H9 (cell line): ENCODE results near the gene ZNF582. TPM values are rescaled to one million over a fixed set of nuclear protein-coding genes. Genes with fewer than 3 reads are reported as not detected.

ENCODE experiments used
- DNase-seq: peaks from one replicate; pipeline ENCODE4 v3.0.0-alpha.2; 2017
- H2AFZ ChIP-seq: one replicate; pipeline ENCODE4 v1.6.1; 2013; ENCODE audit warnings: mild to moderate bottlenecking, low read length, control low read depth, moderate library complexity
- H2AK5ac ChIP-seq: 2 replicates; pipeline ENCODE4 v1.6.1; 2013; ENCODE audit warnings: low read length, control low read depth, mixed read lengths; ENCODE audit not compliant: insufficient read length
- H2BK120ac ChIP-seq: one replicate; pipeline ENCODE4 v1.6.1; 2013; ENCODE audit warnings: low read depth, mild to moderate bottlenecking, low read length, control low read depth, inconsistent platforms; ENCODE audit not compliant: poor library complexity, severe bottlenecking
- H2BK12ac ChIP-seq: 2 replicates; pipeline ENCODE4 v1.6.1; 2013; ENCODE audit warnings: low read length, control low read depth, mixed read lengths, low read depth; ENCODE audit not compliant: insufficient read length
- H2BK15ac ChIP-seq: 2 replicates; pipeline ENCODE4 v1.6.1; 2013; ENCODE audit warnings: low read depth, low read length, control low read depth
- H2BK20ac ChIP-seq: one replicate; pipeline ENCODE4 v1.6.1; 2013; ENCODE audit warnings: low read depth, mild to moderate bottlenecking, low read length, control low read depth, inconsistent platforms; ENCODE audit not compliant: poor library complexity, severe bottlenecking
- H2BK5ac ChIP-seq: 2 replicates; pipeline ENCODE4 v1.6.1; 2013; ENCODE audit warnings: low read length, control low read depth, mixed read lengths; ENCODE audit not compliant: insufficient read length
- H3K14ac ChIP-seq: 2 replicates; pipeline ENCODE4 v1.6.1; 2013; ENCODE audit warnings: low read length, control low read depth; ENCODE audit not compliant: insufficient read depth
- H3K18ac ChIP-seq: 2 replicates; pipeline ENCODE4 v1.6.1; 2013; ENCODE audit warnings: low read depth, mild to moderate bottlenecking, mixed read lengths, low read length, control low read depth; ENCODE audit not compliant: insufficient read length
- H3K23ac ChIP-seq: 2 replicates; pipeline ENCODE4 v1.6.1; 2013; ENCODE audit warnings: low read length, control low read depth, mixed read lengths, low read depth; ENCODE audit not compliant: insufficient read length
- H3K23me2 ChIP-seq: 2 replicates; pipeline ENCODE4 v1.6.1; 2013; ENCODE audit warnings: low read depth, mild to moderate bottlenecking, mixed read lengths, low read length, control low read depth; ENCODE audit not compliant: insufficient read length, poor library complexity, severe bottlenecking
- H3K27ac ChIP-seq: 2 replicates; pipeline ENCODE4 v1.5.1; 2013; ENCODE audit warnings: low read length, control low read depth, mixed read lengths, low read depth; ENCODE audit not compliant: insufficient read length
- H3K27me3 ChIP-seq: 2 replicates; pipeline ENCODE4 v1.6.1; 2013; ENCODE audit warnings: low read length, control low read depth, inconsistent platforms; ENCODE audit not compliant: insufficient read depth
- H3K4ac ChIP-seq: 2 replicates; pipeline ENCODE4 v1.6.1; 2013; ENCODE audit warnings: low read depth, mild to moderate bottlenecking, control low read depth, inconsistent platforms, low read length, moderate library complexity
- H3K4me1 ChIP-seq: 2 replicates; pipeline ENCODE4 v1.6.1; 2013; ENCODE audit warnings: low read length, control low read depth, inconsistent platforms; ENCODE audit not compliant: insufficient read depth
- H3K4me2 ChIP-seq: 2 replicates; pipeline ENCODE4 v1.6.1; 2013; ENCODE audit warnings: low read length, control low read depth, mixed read lengths; ENCODE audit not compliant: insufficient read length, insufficient read depth
- H3K56ac ChIP-seq: 2 replicates; pipeline ENCODE4 v1.6.1; 2013; ENCODE audit warnings: low read depth, mild to moderate bottlenecking, mixed read lengths, low read length, control low read depth; ENCODE audit not compliant: insufficient read length
- H3K79me1 ChIP-seq: 2 replicates; pipeline ENCODE4 v1.6.1; 2013; ENCODE audit warnings: low read depth, mild to moderate bottlenecking, moderate library complexity, low read length, control low read depth, inconsistent platforms; ENCODE audit not compliant: insufficient read depth, poor library complexity, severe bottlenecking
- H3K79me2 ChIP-seq: 2 replicates; pipeline ENCODE4 v1.6.1; 2013; ENCODE audit warnings: low read length, control low read depth, inconsistent platforms; ENCODE audit not compliant: insufficient read depth
- H3K9ac ChIP-seq: 2 replicates; pipeline ENCODE4 v1.6.1; 2013; ENCODE audit warnings: low read length, control low read depth, mixed read lengths; ENCODE audit not compliant: insufficient read length; ENCODE audit errors: extremely low read depth
- H3K9me3 ChIP-seq: one replicate; pipeline ENCODE4 v1.6.1; 2013; ENCODE audit warnings: low read depth, low read length, inconsistent platforms; ENCODE audit not compliant: control insufficient read depth
- H3T11ph ChIP-seq: one replicate; pipeline ENCODE4 v1.6.1; 2013; ENCODE audit warnings: mild to moderate bottlenecking, low read length, control low read depth, inconsistent platforms
- H4K20me1 ChIP-seq: one replicate; pipeline ENCODE4 v1.6.1; 2013; ENCODE audit not compliant: control insufficient read depth, insufficient read length, insufficient read depth
- H4K5ac ChIP-seq: 2 replicates; pipeline ENCODE4 v1.6.1; 2013; ENCODE audit warnings: low read depth, mild to moderate bottlenecking, mixed read lengths, low read length, control low read depth; ENCODE audit not compliant: insufficient read length
- H4K8ac ChIP-seq: replicated peaks from 2 replicates; pipeline ENCODE4 v1.6.1; 2013; ENCODE audit warnings: low read length, control low read depth, mixed read lengths, low read depth; ENCODE audit not compliant: insufficient read length
- H4K91ac ChIP-seq: 2 replicates; pipeline ENCODE4 v1.6.1; 2013; ENCODE audit warnings: low read depth, mild to moderate bottlenecking, moderate library complexity, mixed read lengths, low read length, control low read depth; ENCODE audit not compliant: insufficient read length
- H3K27ac Mint-ChIP-seq, 3 experiments: 2 replicates in 2 of 3; 3 replicates in 1 of 3; pipeline ENCODE4 v1.8.0; 2020 to 2021; ENCODE audit warnings: mixed read lengths in 3 of 3, mild to moderate bottlenecking in 1 of 3, moderate library complexity in 1 of 3
- H3K27me3 Mint-ChIP-seq: 2 replicates; pipeline ENCODE4 v1.8.0; 2021; ENCODE audit warnings: low read depth, mild to moderate bottlenecking, moderate library complexity, mixed read lengths
- H3K36me3 Mint-ChIP-seq, 3 experiments: 2 replicates in 2 of 3; 3 replicates in 1 of 3; pipeline ENCODE4 v1.8.0; 2020 to 2021; ENCODE audit warnings: low read depth in 3 of 3, mixed read lengths in 3 of 3; ENCODE audit not compliant: insufficient read depth in 1 of 3
- H3K4me1 Mint-ChIP-seq, 2 experiments: 2 replicates each; pipeline ENCODE4 v1.8.0; 2020; ENCODE audit warnings: mixed read lengths in 2 of 2
- H3K4me3 Mint-ChIP-seq, 2 experiments: 2 replicates in 1 of 2; 3 replicates in 1 of 2; pipeline ENCODE4 v1.8.0; 2020 to 2021; ENCODE audit warnings: mild to moderate bottlenecking in 2 of 2, mixed read lengths in 2 of 2, moderate library complexity in 1 of 2
- H3K9me3 Mint-ChIP-seq, 2 experiments: 2 replicates in 1 of 2; 3 replicates in 1 of 2; pipeline ENCODE4 v1.8.0; 2020; ENCODE audit warnings: mild to moderate bottlenecking in 2 of 2, mixed read lengths in 2 of 2, moderate library complexity in 1 of 2
- CTCF ChIP-seq: fragments of 200-600 bp; sonication (generic); conservative IDR thresholded peaks from 3 replicates; pipeline ENCODE4 v1.8.0; 2021; ENCODE audit warnings: antibody characterized with exemption, mild to moderate bottlenecking
- WGBS: extraction: QIAGEN DNeasy Blood & Tissue Kit; methylation state at CpG from one replicate; pipeline ENCODE4 v1.1.7; 2013; ENCODE audit warnings: missing lambda C conversion rate, low lambda C conversion rate, mixed read lengths; ENCODE audit not compliant: insufficient read length; ENCODE audit errors: extremely low coverage; 5-methylcytosine and 5-hydroxymethylcytosine counted together
- total RNA-seq: library from RNA; stranded (reverse); gene quantifications from 2 replicates; pipeline ENCODE4 v1.2.1, GENCODE V29; 2021

The ZNF582 gene
- total RNA-seq, 1 experiment from 2014 or later: 4.4 TPM

DNA sequence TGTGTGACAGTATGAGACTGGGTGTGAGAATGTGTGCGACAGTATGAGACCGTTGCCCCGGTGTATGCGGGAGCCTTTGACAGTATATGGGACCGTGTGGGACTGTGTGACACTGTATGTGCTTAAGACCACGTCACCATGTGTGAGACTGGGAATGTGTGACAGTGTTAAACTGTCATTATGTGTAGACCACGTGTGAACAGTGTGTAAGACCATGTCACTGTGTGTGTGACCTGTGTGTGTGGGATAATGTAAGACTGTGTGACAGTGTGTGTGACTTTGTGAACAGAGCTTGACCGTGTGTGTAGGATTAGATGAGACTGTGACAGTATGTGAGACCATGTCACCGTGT is 11.3 kb upstream of the ZNF582 start:
- H4K5ac ChIP-seq: no peak overlapping the region
- H4K91ac ChIP-seq: no peak overlapping the region
- H3K18ac ChIP-seq: no peak overlapping the region
- H3K4me1 Mint-ChIP-seq: peaks cover 11 to 14% of the 10 kb centered on the region in 2 experiments
- TF ChIP-seq CTCF: no peak
- H4K8ac ChIP-seq: no peak overlapping the region
- no peak overlapping the region for H2AFZ ChIP-seq
- no peak overlapping the region for H2BK120ac ChIP-seq
- H3K4me1 ChIP-seq: peaks cover 6% of the 10 kb centered on the region; the same call in 1 of the 2 replicates
- H3K36me3 Mint-ChIP-seq: peaks cover 49 to 58% (median 58%) of the 10 kb centered on the region in 3 experiments
- peaks cover 5% of the 10 kb centered on the region for H3K9me3 ChIP-seq
- H2BK5ac ChIP-seq: no peak overlapping the region
- no peaks in the 10 kb centered on the region for H4K20me1 ChIP-seq
- no peak for DNase-seq
- H3K9me3 Mint-ChIP-seq: peaks cover 52 to 74% of the 10 kb centered on the region in 2 experiments
- no peak overlapping the region for H3K27ac ChIP-seq
- peak overlapping the region; percentile 81 for H3K4me2 ChIP-seq
- no peaks in the 10 kb centered on the region; the same call in 1 of the 2 replicates for H3K79me2 ChIP-seq
- peaks cover 6% of the 10 kb centered on the region for H3K23me2 ChIP-seq
- H2BK12ac ChIP-seq: no peak overlapping the region
- no peaks in the 10 kb centered on the region for H3K27me3 ChIP-seq
- H2AK5ac ChIP-seq: no peak overlapping the region
- no peak overlapping the region for H3K4ac ChIP-seq
- peak overlapping the region; percentile 89 to 90 for H3K4me3 Mint-ChIP-seq
- peaks cover 5% of the 10 kb centered on the region for H3K27me3 Mint-ChIP-seq
- H3T11ph ChIP-seq: no peak overlapping the region
- H3K23ac ChIP-seq: peak overlapping the region; percentile 4
- no peaks in the 10 kb centered on the region for H3K79me1 ChIP-seq
- H2BK20ac ChIP-seq: no peak overlapping the region
- no peak overlapping the region for H3K27ac Mint-ChIP-seq
- H3K9ac ChIP-seq: peak overlapping the region; percentile 18
- no peak overlapping the region for H2BK15ac ChIP-seq
- no CpG with 5 or more reads among the region's 9 CpGs for WGBS
- H3K14ac ChIP-seq: no peak overlapping the region
- H3K56ac ChIP-seq: no peak overlapping the region
